Activated CD8-positive, alpha-beta memory T cell treated with anti-CD3 and anti-CD28 coated beads, Interleukin-2, amount 10 ng/mL, durations not matched to agents 7 days and 5 days (primary cell): Measurements from ENCODE around the gene TENM4. TPM values are rescaled to one million over a fixed set of nuclear protein-coding genes. Genes with fewer than 3 reads are reported as not detected.

ENCODE experiments used
- ATAC-seq: fragments of 150-1000 bp; cut with Tn5 transposase; one replicate; pipeline ENCODE4 v1.10.0; 2021; ENCODE audit warnings: moderate library complexity
- CTCF ChIA-PET: fragments of 350-600 bp; sonication (Branson Sonifier 250); formaldehyde crosslinking; loops from one replicate; lab custom pipeline; 2021; ENCODE audit warnings: antibody characterized with exemption; lab: Charles Lee
- DNase-seq: peaks from one replicate; pipeline ENCODE4 v3.0.0-alpha.2; 2020
- H3K27ac Mint-ChIP-seq: one replicate; pipeline ENCODE4 v1.8.0; 2021; ENCODE audit warnings: mild to moderate bottlenecking, mixed read lengths
- H3K27me3 Mint-ChIP-seq: one replicate; pipeline ENCODE4 v1.8.0; 2021; ENCODE audit warnings: mixed read lengths
- H3K36me3 Mint-ChIP-seq: one replicate; pipeline ENCODE4 v1.8.0; 2021; ENCODE audit warnings: mild to moderate bottlenecking, mixed read lengths
- H3K4me1 Mint-ChIP-seq: one replicate; pipeline ENCODE4 v1.8.0; 2021; ENCODE audit warnings: mixed read lengths
- H3K4me3 Mint-ChIP-seq: one replicate; pipeline ENCODE4 v1.8.0; 2021; ENCODE audit warnings: mild to moderate bottlenecking, moderate library complexity, mixed read lengths
- H3K9me3 Mint-ChIP-seq: one replicate; pipeline ENCODE4 v1.8.0; 2022; ENCODE audit warnings: low read depth, mixed read lengths
- total RNA-seq, 2 experiments: library from RNA; stranded (reverse); gene quantifications; one replicate each; pipeline ENCODE4 v1.2.3, GENCODE V29; 2021

TENM4 gene
- total RNA-seq, 2 experiments from 2014 or later = not detected

- no peak for DNase-seq
- Mint-ChIP-seq H3K4me1 (no peaks in the 10 kb centered on the region), H3K4me3 (no peak overlapping the region), H3K36me3 (no peaks in the 10 kb centered on the region), H3K9me3 (peaks cover 5% of the 10 kb centered on the region), H3K27me3 (no peaks in the 10 kb centered on the region), H3K27ac (no peak overlapping the region)
- no peak for ATAC-seq
- CTCF ChIA-PET = no interaction called here
Measured at GRCh38 chr11:79129702-79130101, 311.1 kb downstream of the TENM4 start.

GRCh38 chr11:79128291-79128690 is 312.5 kb downstream of the TENM4 start:
- H3K4me3 Mint-ChIP-seq = no peak overlapping the region
- H3K9me3 Mint-ChIP-seq = peaks cover 5% of the 10 kb centered on the region
- no peak for DNase-seq
- no peak overlapping the region for H3K27ac Mint-ChIP-seq
- no peaks in the 10 kb centered on the region for H3K27me3 Mint-ChIP-seq
- no peaks in the 10 kb centered on the region for H3K4me1 Mint-ChIP-seq
- CTCF ChIA-PET = no interaction called here
- H3K36me3 Mint-ChIP-seq = no peaks in the 10 kb centered on the region
- no peak for ATAC-seq

- Mint-ChIP-seq H3K27me3 (no peaks in the 10 kb centered on the region), H3K9me3 (no peaks in the 10 kb centered on the region), H3K36me3 (no peaks in the 10 kb centered on the region), H3K4me3 (no peak overlapping the region), H3K4me1 (no peaks in the 10 kb centered on the region), H3K27ac (no peak overlapping the region)
- ATAC-seq = no peak
- CTCF ChIA-PET = no interaction called here
- no peak for DNase-seq
Measured at GRCh38 chr11:79122759-79123158, 318.1 kb downstream of the TENM4 start.

DNA sequence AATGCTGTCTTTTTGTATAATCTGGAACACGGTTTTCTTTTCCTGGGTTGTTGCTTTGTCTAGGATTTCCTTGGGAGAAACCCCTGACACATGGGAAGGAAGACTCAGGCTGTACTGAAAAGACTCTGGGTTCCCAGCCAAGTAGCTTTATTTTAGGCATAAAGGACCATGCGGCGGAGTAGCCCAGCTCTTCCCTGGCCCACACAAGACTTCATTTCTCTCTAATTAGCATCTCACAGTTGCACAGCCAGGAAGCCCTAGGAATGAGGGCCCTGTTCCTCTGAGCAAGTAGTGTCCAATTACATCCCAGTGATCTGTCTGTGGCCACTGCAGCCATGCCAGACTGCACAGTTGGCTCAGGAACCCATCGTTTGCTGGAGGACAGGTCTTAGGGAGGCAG is 319.5 kb downstream of the TENM4 start:
- ATAC-seq (no peak), DNase-seq (no peak)
- no peak overlapping the region for H3K4me3 Mint-ChIP-seq
- H3K4me1 Mint-ChIP-seq = no peaks in the 10 kb centered on the region
- CTCF ChIA-PET = no interaction called here
- H3K27ac Mint-ChIP-seq = no peak overlapping the region
- no peaks in the 10 kb centered on the region for H3K27me3 Mint-ChIP-seq
- H3K36me3 Mint-ChIP-seq = no peaks in the 10 kb centered on the region
- H3K9me3 Mint-ChIP-seq = no peaks in the 10 kb centered on the region

DNA sequence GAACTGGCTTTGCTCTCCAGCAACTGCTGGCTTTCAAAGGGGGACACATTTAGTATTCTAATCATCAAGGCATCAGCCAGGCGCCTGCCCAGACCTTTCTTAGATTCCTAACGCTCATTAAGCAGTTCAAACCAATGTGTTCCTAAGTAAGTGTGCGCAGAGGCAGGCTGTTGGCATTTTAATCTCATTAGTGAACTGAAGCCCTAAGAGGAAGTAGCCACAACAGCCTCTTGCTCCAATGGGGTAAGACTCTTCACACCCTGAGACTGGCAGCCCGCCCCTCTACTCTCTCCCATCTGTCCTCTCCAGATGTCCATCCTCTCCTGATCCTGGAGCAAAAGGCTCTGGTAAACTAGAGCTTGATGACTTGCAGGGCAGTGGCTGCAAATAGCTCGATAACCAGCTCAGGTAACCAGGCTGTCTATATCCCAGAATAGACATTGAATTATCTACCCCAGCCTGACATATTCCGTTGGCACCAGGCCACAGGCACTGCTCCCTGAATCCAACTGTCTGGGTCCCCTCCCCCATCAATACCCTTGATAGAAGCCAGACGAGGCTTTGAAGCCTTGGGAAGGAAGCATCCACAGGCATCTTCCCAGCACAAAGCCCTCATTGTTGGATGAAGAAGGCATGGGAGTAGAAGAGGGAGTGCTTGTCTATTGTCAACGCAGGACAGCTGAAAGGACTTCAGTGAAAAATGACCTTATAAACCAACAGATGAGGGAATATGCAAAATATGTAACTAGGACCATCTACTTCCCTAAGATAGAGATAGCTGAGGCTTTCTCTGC is 321.1 kb downstream of the TENM4 start:
- Mint-ChIP-seq H3K9me3 (no peaks in the 10 kb centered on the region), H3K27ac (no peak overlapping the region)
- CTCF ChIA-PET = no interaction called here

GRCh38 chr11:79117488-79117887 is 323.3 kb downstream of the TENM4 start:
- Mint-ChIP-seq H3K27me3 (no peaks in the 10 kb centered on the region), H3K4me1 (no peaks in the 10 kb centered on the region), H3K27ac (no peak overlapping the region), H3K9me3 (no peaks in the 10 kb centered on the region), H3K36me3 (no peaks in the 10 kb centered on the region), H3K4me3 (no peak overlapping the region)
- CTCF ChIA-PET = no interaction called here
- no peak for ATAC-seq
- DNase-seq = no peak

More for the DNA sequence above, 321.1 kb downstream of the TENM4 start:
- Mint-ChIP-seq H3K4me3 (no peak overlapping the region), H3K4me1 (no peaks in the 10 kb centered on the region), H3K27me3 (no peaks in the 10 kb centered on the region), H3K36me3 (no peaks in the 10 kb centered on the region)
- DNase-seq (no peak), ATAC-seq (no peak)

- Mint-ChIP-seq H3K27me3 (no peaks in the 10 kb centered on the region), H3K36me3 (no peaks in the 10 kb centered on the region), H3K4me1 (no peaks in the 10 kb centered on the region), H3K9me3 (no peaks in the 10 kb centered on the region), H3K4me3 (no peak overlapping the region), H3K27ac (no peak overlapping the region)
- ATAC-seq (no peak), DNase-seq (no peak)
- CTCF ChIA-PET = no interaction called here
Measured at GRCh38 chr11:79116600-79116999, 324.2 kb downstream of the TENM4 start.

DNA sequence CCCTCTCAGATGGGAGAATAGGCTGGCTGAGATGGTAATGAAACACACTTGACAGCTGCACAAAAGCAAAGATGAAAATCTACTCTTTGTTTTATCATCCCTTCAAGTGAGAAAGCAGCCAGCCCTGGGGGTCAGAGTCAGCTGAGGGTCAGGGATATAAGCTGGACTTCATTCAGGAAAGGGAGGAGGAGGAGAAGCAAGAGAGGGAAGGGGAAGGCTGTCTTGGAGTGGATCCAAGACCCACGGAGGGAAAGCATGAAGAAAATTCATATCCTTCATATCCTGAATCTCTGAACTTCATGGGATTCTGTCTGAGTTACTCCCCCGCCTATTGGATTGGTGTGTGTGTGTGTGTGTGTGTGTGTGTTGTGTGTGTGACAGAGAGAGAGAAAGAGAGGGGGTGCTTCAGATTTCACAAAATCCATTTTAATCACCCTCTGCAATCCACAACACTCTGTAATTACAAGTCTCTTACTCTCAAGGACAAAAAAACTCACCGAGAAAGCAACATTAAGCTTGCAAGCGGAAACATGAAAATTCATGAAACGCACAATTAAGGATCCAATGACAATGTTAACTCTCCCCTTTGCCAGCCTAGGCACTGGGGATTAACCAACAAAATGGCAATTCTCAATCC is 327.7 kb downstream of the TENM4 start:
- no peak overlapping the region for H3K4me3 Mint-ChIP-seq
- CTCF ChIA-PET = no interaction called here
- DNase-seq = no peak

DNA sequence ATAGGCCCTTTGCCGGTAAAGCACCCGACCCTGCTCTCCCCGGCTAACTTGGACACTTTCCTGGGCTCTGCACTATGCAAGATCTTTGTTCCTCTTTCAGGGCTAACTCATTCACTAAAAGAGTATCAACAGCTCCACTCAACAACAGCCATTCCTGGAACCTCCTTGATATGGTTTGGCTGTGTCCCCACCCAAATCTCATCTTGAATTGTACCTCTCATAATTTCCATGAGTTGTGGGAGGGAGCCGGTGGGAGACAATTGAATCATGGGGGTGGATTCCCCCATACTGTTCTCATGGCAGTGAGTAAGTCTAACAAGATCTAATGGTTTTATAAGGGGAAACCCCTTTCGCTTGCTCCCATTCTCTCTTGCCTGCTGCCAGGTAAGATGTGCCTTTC is 330.0 kb downstream of the TENM4 start:
- no peaks in the 10 kb centered on the region for H3K27me3 Mint-ChIP-seq
- no peaks in the 10 kb centered on the region for H3K9me3 Mint-ChIP-seq
- DNase-seq (no peak), ATAC-seq (no peak)
- no peaks in the 10 kb centered on the region for H3K4me1 Mint-ChIP-seq
- H3K27ac Mint-ChIP-seq = no peak overlapping the region
- no peak overlapping the region for H3K4me3 Mint-ChIP-seq
- no peaks in the 10 kb centered on the region for H3K36me3 Mint-ChIP-seq
- CTCF ChIA-PET = no interaction called here

More for the DNA sequence above, 327.7 kb downstream of the TENM4 start:
- no peak for ATAC-seq
- Mint-ChIP-seq H3K36me3 (no peaks in the 10 kb centered on the region), H3K9me3 (no peaks in the 10 kb centered on the region), H3K27me3 (no peaks in the 10 kb centered on the region), H3K27ac (no peak overlapping the region), H3K4me1 (no peaks in the 10 kb centered on the region)

GRCh38 chr11:79110321-79110720 is 330.5 kb downstream of the TENM4 start:
- no peak for ATAC-seq
- Mint-ChIP-seq H3K9me3 (no peaks in the 10 kb centered on the region), H3K4me3 (no peak overlapping the region), H3K27ac (no peak overlapping the region), H3K27me3 (no peaks in the 10 kb centered on the region), H3K4me1 (no peaks in the 10 kb centered on the region), H3K36me3 (no peaks in the 10 kb centered on the region)
- DNase-seq = no peak
- CTCF ChIA-PET = interaction anchor here (2.2 kb wide), 1 partner anchor 10 kb away, joined by 5 read pairs; no protein-coding TSS in a partner anchor

- H3K27me3 Mint-ChIP-seq = no peaks in the 10 kb centered on the region
- DNase-seq (no peak), ATAC-seq (no peak)
- H3K4me1 Mint-ChIP-seq = no peaks in the 10 kb centered on the region
- H3K4me3 Mint-ChIP-seq = no peak overlapping the region
- no peaks in the 10 kb centered on the region for H3K9me3 Mint-ChIP-seq
- H3K36me3 Mint-ChIP-seq = no peaks in the 10 kb centered on the region
- CTCF ChIA-PET = interaction anchor here (2.2 kb wide), 1 partner anchor 9 kb away, joined by 5 read pairs; no protein-coding TSS in a partner anchor
- H3K27ac Mint-ChIP-seq = no peak overlapping the region
Measured at GRCh38 chr11:79108851-79109250, 332.0 kb downstream of the TENM4 start.

- Mint-ChIP-seq H3K27me3 (peaks cover 3% of the 10 kb centered on the region), H3K4me1 (no peaks in the 10 kb centered on the region), H3K4me3 (no peak overlapping the region), H3K36me3 (no peaks in the 10 kb centered on the region), H3K27ac (no peak overlapping the region), H3K9me3 (no peaks in the 10 kb centered on the region)
- DNase-seq = no peak
- CTCF ChIA-PET = no interaction called here
- ATAC-seq = no peak
Measured at GRCh38 chr11:79102840-79103239, 338.0 kb downstream of the TENM4 start.

- H3K36me3 Mint-ChIP-seq = no peaks in the 10 kb centered on the region
- no peaks in the 10 kb centered on the region for H3K4me1 Mint-ChIP-seq
- CTCF ChIA-PET = no interaction called here
- DNase-seq = no peak
- no peak for ATAC-seq
- no peaks in the 10 kb centered on the region for H3K9me3 Mint-ChIP-seq
- H3K27me3 Mint-ChIP-seq = peaks cover 3% of the 10 kb centered on the region
- H3K27ac Mint-ChIP-seq = no peak overlapping the region
- H3K4me3 Mint-ChIP-seq = no peak overlapping the region
Measured at GRCh38 chr11:79101656-79102055, 339.2 kb downstream of the TENM4 start.
